Activated CD8-positive, alpha-beta T cell treated with anti-CD3 and anti-CD28 coated beads for 36 hours (primary cell): ENCODE measurements around the gene RGP1. TPM values are rescaled to one million over a fixed set of nuclear protein-coding genes. Genes with fewer than 3 reads are reported as not detected.

Source experiments
- ATAC-seq: fragments of 200-7000 bp; cut with Tn5 transposase; one replicate; pipeline ENCODE4 v1.10.0; 2021; ENCODE audit warnings: mild to moderate bottlenecking, moderate library complexity
- CTCF ChIA-PET: fragments of 350-600 bp; sonication (Branson Sonifier 250); formaldehyde crosslinking; loops from one replicate; lab custom pipeline; 2021; ENCODE audit warnings: antibody characterized with exemption; lab: Charles Lee
- POLR2A ChIA-PET: fragments of 350-600 bp; sonication (Branson Sonifier 250); formaldehyde crosslinking; loops from one replicate; lab custom pipeline; 2021; ENCODE audit warnings: antibody characterized with exemption; lab: Charles Lee
- DNase-seq: peaks from one replicate; pipeline ENCODE4 v3.0.0-alpha.2; 2020
- H3K27ac Mint-ChIP-seq: one replicate; pipeline ENCODE4 v1.8.0; 2021; ENCODE audit warnings: mild to moderate bottlenecking, mixed read lengths
- H3K27me3 Mint-ChIP-seq: one replicate; pipeline ENCODE4 v1.8.0; 2021; ENCODE audit warnings: mixed read lengths
- H3K36me3 Mint-ChIP-seq: one replicate; pipeline ENCODE4 v1.8.0; 2021; ENCODE audit warnings: low read depth, mixed read lengths
- H3K4me1 Mint-ChIP-seq: one replicate; pipeline ENCODE4 v1.8.0; 2021; ENCODE audit warnings: low read depth, mixed read lengths
- H3K4me3 Mint-ChIP-seq: one replicate; pipeline ENCODE4 v1.8.0; 2021; ENCODE audit warnings: mild to moderate bottlenecking, moderate library complexity, mixed read lengths
- H3K9me3 Mint-ChIP-seq: one replicate; pipeline ENCODE4 v1.8.0; 2021; ENCODE audit warnings: mixed read lengths
- intact Hi-C: fragments of 100-400 bp; cut with micrococcal nuclease; formaldehyde crosslinking; loops from one replicate; pipeline ENCODE4 v1.10.0; 2022
- total RNA-seq, 2 experiments: library from RNA; stranded (reverse); gene quantifications; one replicate each; pipeline ENCODE4 v1.2.3, GENCODE V29; 2021
- TF ChIP-seq, protein P1 (sequence below): fragments of 200-600 bp; IDR thresholded peaks from one replicate; pipeline ENCODE4 v1.8.0; 2022; ENCODE audit warnings: antibody characterized with exemption, mild to moderate bottlenecking

Gene RGP1
- total RNA-seq, 2 experiments from 2014 or later, result 13.0 to 14.8 TPM

GRCh38 chr9:35763803-35764202 is 14.7 kb downstream of the RGP1 start:
- intact Hi-C loops, result no loop called here
- no peak for ATAC-seq
- POLR2A ChIA-PET, result interaction anchor here (0.8 kb wide), 1 partner anchor 37 kb away, joined by 3 read pairs; no protein-coding TSS in a partner anchor
- no peaks in the 10 kb centered on the region for H3K9me3 Mint-ChIP-seq
- CTCF ChIA-PET, result interaction anchor here (0.7 to 0.8 kb wide), 2 partner anchors 26 to 28 kb away, joined by 3 read pairs; no protein-coding TSS in a partner anchor
- H3K27me3 Mint-ChIP-seq, result no peaks in the 10 kb centered on the region
- H3K36me3 Mint-ChIP-seq, result peaks cover 13% of the 10 kb centered on the region
- DNase-seq, result no peak
- peaks cover 30% of the 10 kb centered on the region for H3K4me1 Mint-ChIP-seq
- TF ChIP-seq, protein P1, sequence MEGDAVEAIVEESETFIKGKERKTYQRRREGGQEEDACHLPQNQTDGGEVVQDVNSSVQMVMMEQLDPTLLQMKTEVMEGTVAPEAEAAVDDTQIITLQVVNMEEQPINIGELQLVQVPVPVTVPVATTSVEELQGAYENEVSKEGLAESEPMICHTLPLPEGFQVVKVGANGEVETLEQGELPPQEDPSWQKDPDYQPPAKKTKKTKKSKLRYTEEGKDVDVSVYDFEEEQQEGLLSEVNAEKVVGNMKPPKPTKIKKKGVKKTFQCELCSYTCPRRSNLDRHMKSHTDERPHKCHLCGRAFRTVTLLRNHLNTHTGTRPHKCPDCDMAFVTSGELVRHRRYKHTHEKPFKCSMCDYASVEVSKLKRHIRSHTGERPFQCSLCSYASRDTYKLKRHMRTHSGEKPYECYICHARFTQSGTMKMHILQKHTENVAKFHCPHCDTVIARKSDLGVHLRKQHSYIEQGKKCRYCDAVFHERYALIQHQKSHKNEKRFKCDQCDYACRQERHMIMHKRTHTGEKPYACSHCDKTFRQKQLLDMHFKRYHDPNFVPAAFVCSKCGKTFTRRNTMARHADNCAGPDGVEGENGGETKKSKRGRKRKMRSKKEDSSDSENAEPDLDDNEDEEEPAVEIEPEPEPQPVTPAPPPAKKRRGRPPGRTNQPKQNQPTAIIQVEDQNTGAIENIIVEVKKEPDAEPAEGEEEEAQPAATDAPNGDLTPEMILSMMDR, result no peak
- H3K4me3 Mint-ChIP-seq, result no peak overlapping the region
- H3K27ac Mint-ChIP-seq, result no peak overlapping the region

DNA sequence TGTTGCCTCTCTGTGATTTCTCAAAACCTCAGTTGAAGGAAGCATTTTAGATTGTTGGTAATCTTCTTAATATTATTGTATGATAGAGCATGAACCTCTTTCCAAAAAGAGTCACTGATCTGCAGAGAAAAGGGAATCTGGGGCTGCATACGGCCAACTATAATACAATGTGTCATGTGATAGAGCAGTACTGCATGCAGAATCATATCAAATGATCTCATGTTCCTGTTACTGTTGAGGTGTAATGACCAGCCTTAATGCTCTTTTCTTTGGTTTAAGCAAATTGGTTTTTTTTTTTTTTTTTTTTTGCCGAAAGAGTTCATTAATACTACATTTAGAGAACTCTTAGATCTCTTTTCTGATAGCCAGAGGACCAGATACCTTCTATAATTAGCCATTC is 17.9 kb downstream of the RGP1 start:
- ChIA-PET CTCF (interaction anchor here (1.0 kb wide), 1 partner anchor 137 kb away, joined by 3 read pairs; no protein-coding TSS in a partner anchor), POLR2A (interaction anchor here (0.7 to 1.0 kb wide), 2 partner anchors 157 to 1123 kb away, joined by 3 to 4 read pairs; no protein-coding TSS in a partner anchor)
- ATAC-seq, result no peak
- TF ChIP-seq, protein P1, result no peak
- H3K27ac Mint-ChIP-seq, result no peak overlapping the region
- DNase-seq, result no peak
- H3K4me3 Mint-ChIP-seq, result no peak overlapping the region
- intact Hi-C loops, result no loop called here
- no peaks in the 10 kb centered on the region for H3K9me3 Mint-ChIP-seq
- peaks cover 11% of the 10 kb centered on the region for H3K4me1 Mint-ChIP-seq
- no peaks in the 10 kb centered on the region for H3K27me3 Mint-ChIP-seq
- H3K36me3 Mint-ChIP-seq, result no peaks in the 10 kb centered on the region

DNA sequence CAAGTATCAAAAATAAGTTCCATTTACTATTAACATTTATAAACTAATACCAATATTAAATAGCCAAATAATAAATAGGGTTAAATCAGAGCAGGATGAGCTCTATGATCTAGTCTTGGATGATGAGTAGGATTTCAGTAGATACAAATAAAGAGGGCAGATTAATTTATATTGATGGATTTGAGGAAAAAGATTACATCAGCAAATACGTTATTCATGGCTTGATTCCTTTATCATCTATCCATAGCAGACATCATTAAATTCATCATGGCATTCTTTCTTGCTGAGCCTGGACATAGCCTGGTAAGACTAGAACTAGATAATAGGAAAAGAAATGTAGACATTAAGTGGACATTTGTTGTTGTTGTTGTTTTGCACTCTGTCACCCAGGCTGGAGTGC is 18.4 kb downstream of the RGP1 start:
- H3K36me3 Mint-ChIP-seq, result no peaks in the 10 kb centered on the region

GRCh38 chr9:35769763-35770162 is 20.7 kb downstream of the RGP1 start:
- no peak for DNase-seq
- Mint-ChIP-seq H3K27me3 (no peaks in the 10 kb centered on the region), H3K27ac (no peak overlapping the region), H3K4me1 (peaks cover 5% of the 10 kb centered on the region), H3K36me3 (no peaks in the 10 kb centered on the region), H3K4me3 (no peak overlapping the region), H3K9me3 (no peaks in the 10 kb centered on the region)
- TF ChIP-seq, protein P1, result no peak
- CTCF ChIA-PET, result interaction anchor here (0.8 to 4.5 kb wide), 2 partner anchors 19 to 134 kb away, joined by 3 to 30 read pairs; no protein-coding TSS in a partner anchor
- intact Hi-C loops, result no loop called here
- POLR2A ChIA-PET, result interaction anchor here (0.6 to 0.7 kb wide), 2 partner anchors 13 to 324 kb away, joined by 3 read pairs; no protein-coding TSS in a partner anchor
- ATAC-seq, result no peak

More for the DNA sequence above, 18.4 kb downstream of the RGP1 start:
- Mint-ChIP-seq H3K27ac (no peak overlapping the region), H3K9me3 (no peaks in the 10 kb centered on the region), H3K27me3 (no peaks in the 10 kb centered on the region), H3K4me3 (no peak overlapping the region), H3K4me1 (peaks cover 8% of the 10 kb centered on the region)
- ATAC-seq (no peak), DNase-seq (no peak)
- POLR2A ChIA-PET, result interaction anchor here (1.0 kb wide), 1 partner anchor 157 kb away, joined by 4 read pairs; no protein-coding TSS in a partner anchor
- intact Hi-C loops, result no loop called here
- TF ChIP-seq, protein P1, result no peak
- CTCF ChIA-PET, result interaction anchor here (0.9 to 1.0 kb wide), 2 partner anchors 71 to 136 kb away, joined by 3 read pairs; no protein-coding TSS in a partner anchor

DNA sequence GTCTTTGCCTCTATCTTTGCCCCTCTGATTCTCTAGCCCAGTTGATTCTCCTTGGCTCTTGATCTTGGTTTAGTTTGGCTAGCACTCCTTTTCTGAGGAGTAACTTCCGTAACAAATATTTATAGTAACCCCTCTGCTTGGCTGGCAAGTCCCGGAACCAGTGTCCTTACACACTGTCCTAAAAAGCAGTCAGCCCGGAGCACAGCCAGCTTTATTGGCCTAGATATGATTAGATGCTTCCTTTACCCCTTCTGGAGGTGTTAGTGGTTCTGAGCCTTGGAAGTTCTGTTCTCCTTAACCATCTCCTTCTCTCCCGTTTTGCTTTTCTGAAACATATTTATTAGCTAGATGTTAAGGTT is 22.0 kb downstream of the RGP1 start:
- TF ChIP-seq, protein P1, result no peak
- ATAC-seq, result no peak
- Mint-ChIP-seq H3K9me3 (no peaks in the 10 kb centered on the region), H3K4me1 (peaks cover 10% of the 10 kb centered on the region), H3K4me3 (no peak overlapping the region), H3K36me3 (no peaks in the 10 kb centered on the region), H3K27ac (no peak overlapping the region), H3K27me3 (no peaks in the 10 kb centered on the region)
- POLR2A ChIA-PET, result interaction anchor here (1.1 to 1.3 kb wide), 2 partner anchors 13 to 22 kb away, joined by 3 to 4 read pairs; partner anchors contain the start of genes GBA2 and RGP1
- CTCF ChIA-PET, result interaction anchor here (0.6 to 4.5 kb wide), 5 partner anchors 8 to 131 kb away, joined by 3 to 30 read pairs (median 4); no protein-coding TSS in a partner anchor
- intact Hi-C loops, result no loop called here
- DNase-seq, result no peak
